EL (cell line): ENCODE measurements around the gene TSEN54.
A peak's percentile ranks its signal among the peaks of the same experiment; 100 is the strongest.
"Not testable (repeated sequence)": the region's sequence is repeated elsewhere in the genome, so short reads cannot be mapped to it uniquely, and the experiment has no call there.

ENCODE experiments used
- DNase-seq: peaks from one replicate; pipeline ENCODE4 v3.0.0-alpha.2; 2016

TSEN54 gene

GRCh38 chr17:75505640-75506039 is 10.7 kb upstream of the TSEN54 start:
- DNase-seq: no peak

- DNase-seq: no peak
These were observed 10.2 kb upstream of the TSEN54 start for GRCh38 chr17:75506134-75506533.

- DNase-seq: no peak
These were observed 9.4 kb upstream of the TSEN54 start for GRCh38 chr17:75506888-75507287.

- DNase-seq: peak; percentile 26
These were observed 8.3 kb upstream of the TSEN54 start for GRCh38 chr17:75507733-75508719.

- DNase-seq: no peak
These were observed 7.4 kb upstream of the TSEN54 start for GRCh38 chr17:75508931-75509361.

GRCh38 chr17:75509528-75510258 is 6.6 kb upstream of the TSEN54 start:
- DNase-seq: no peak

- no peak for DNase-seq
These were observed 5.1 kb upstream of the TSEN54 start for GRCh38 chr17:75511270-75511609.

- peak; percentile 29 for DNase-seq
These were observed 4.4 kb upstream of the TSEN54 start for GRCh38 chr17:75511610-75512575.

GRCh38 chr17:75512926-75513640 is 3.2 kb upstream of the TSEN54 start:
- peak; percentile 28 for DNase-seq

- no peak for DNase-seq
These were observed 2.7 kb upstream of the TSEN54 start for GRCh38 chr17:75513641-75514000.

GRCh38 chr17:75514299-75514918 is 1.9 kb upstream of the TSEN54 start:
- DNase-seq: peak; percentile 66

GRCh38 chr17:75514919-75515495 is 1.3 kb upstream of the TSEN54 start:
- DNase-seq: peak; percentile 42

GRCh38 chr17:75515496-75516254 is 653 bp upstream of the TSEN54 start, which contains the start of gene CASKIN2:
Gene CASKIN2 (minus strand): TSS chr17:75515537. CDS start chr17:75513804, 1,733 bp downstream.
- DNase-seq: peak; percentile 92

- peak; percentile 39 for DNase-seq
These were observed 430 bp downstream of the TSEN54 start for GRCh38 chr17:75516619-75517296.

GRCh38 chr17:75517297-75517865 is 1.1 kb downstream of the TSEN54 start:
- no peak for DNase-seq

- no peak for DNase-seq
These were observed 1.9 kb downstream of the TSEN54 start for GRCh38 chr17:75518201-75518600.

GRCh38 chr17:75518983-75519537 is 2.7 kb downstream of the TSEN54 start:
- no peak for DNase-seq

- DNase-seq: not testable (repeated sequence)
These were observed 4.1 kb downstream of the TSEN54 start for GRCh38 chr17:75520413-75520812.

- DNase-seq: no peak
These were observed 5.0 kb downstream of the TSEN54 start for GRCh38 chr17:75521290-75521689.
